GM13977 (cell line): ENCODE data around the gene DEFB128.
A peak's percentile ranks its signal among the peaks of the same experiment; 100 is the strongest.

Experiments
- DNase-seq: peaks from one replicate; pipeline ENCODE4 v3.0.0; 2012; ENCODE audit warnings: low spot score
- CTCF ChIP-seq: IDR thresholded peaks from 2 replicates; pipeline ENCODE4 v1.5.1; 2012; ENCODE audit warnings: mild to moderate bottlenecking, control low read depth; ENCODE audit not compliant: insufficient read depth; ENCODE audit errors: extremely low read depth, missing control alignments
- in situ Hi-C: fragments of 300-500 bp; cut with MboI; formaldehyde crosslinking; loops from one replicate; pipeline ENCODE4 v1.12.0; 2022; ENCODE audit warnings: low sequenced_read_pairs, low pct_unique_long_range_greater_than_20kb, mixed read lengths, inconsistent platforms; ENCODE audit not compliant: unreplicated experiment

The DEFB128 gene

GRCh38 chr20:221258-221830 lies 31.8 kb upstream of the DEFB128 start:
- in situ Hi-C loops: loop anchor here (10.0 kb wide), 1 partner anchor 113 kb away; no protein-coding TSS in a partner anchor
- TF ChIP-seq CTCF: no peak
- no peak for DNase-seq

GRCh38 chr20:219290-220115 lies 30.0 kb upstream of the DEFB128 start:
- peak; percentile 17 for DNase-seq
- TF ChIP-seq CTCF: peak; percentile 49
- in situ Hi-C loops: loop anchor here (10.0 kb wide), 1 partner anchor 115 kb away; no protein-coding TSS in a partner anchor

- in situ Hi-C loops: no loop called here
- DNase-seq: no peak
- no peak for TF ChIP-seq CTCF
These were observed 27.8 kb upstream of the DEFB128 start for GRCh38 chr20:217266-217665.

GRCh38 chr20:215796-216195 lies 26.3 kb upstream of the DEFB128 start:
- in situ Hi-C loops: no loop called here
- DNase-seq: no peak
- TF ChIP-seq CTCF: no peak

GRCh38 chr20:214383-214782 lies 24.9 kb upstream of the DEFB128 start:
- TF ChIP-seq CTCF: no peak
- DNase-seq: no peak
- in situ Hi-C loops: no loop called here

- no peak for TF ChIP-seq CTCF
- in situ Hi-C loops: no loop called here
- DNase-seq: no peak
These were observed 21.4 kb upstream of the DEFB128 start for GRCh38 chr20:210809-211502.
